Activated CD8-positive, alpha-beta memory T cell treated with anti-CD3 and anti-CD28 coated beads, Interleukin-2, amount 50 U/mL, for 1 hour (primary cell): ENCODE data around the gene WDR33.

Experiments used
- DNase-seq: peaks from one replicate; pipeline ENCODE4 v3.0.0-alpha.2; 2020; ENCODE audit errors: extremely low read depth

The WDR33 gene

GRCh38 chr2:127672341-127673224 is 138.4 kb downstream of the WDR33 start:
- no peak for DNase-seq

- no peak for DNase-seq
Measured at GRCh38 chr2:127671557-127672302, 139.2 kb downstream of the WDR33 start.

- no peak for DNase-seq
Measured at GRCh38 chr2:127670957-127671290, 140.0 kb downstream of the WDR33 start.

- no peak for DNase-seq
Measured at GRCh38 chr2:127670055-127670956, 140.7 kb downstream of the WDR33 start.

GRCh38 chr2:127669056-127669455 is 141.9 kb downstream of the WDR33 start:
- no peak for DNase-seq

GRCh38 chr2:127665267-127665893 is 145.6 kb downstream of the WDR33 start:
- no peak for DNase-seq

- DNase-seq: no peak
Measured at GRCh38 chr2:127664895-127665225, 146.1 kb downstream of the WDR33 start.

- no peak for DNase-seq
Measured at GRCh38 chr2:127664065-127664894, 146.7 kb downstream of the WDR33 start.

- DNase-seq: no peak
Measured at GRCh38 chr2:127663566-127664064, 147.4 kb downstream of the WDR33 start.

- no peak for DNase-seq
Measured at GRCh38 chr2:127662937-127663565, 147.9 kb downstream of the WDR33 start.

GRCh38 chr2:127661949-127662510 is 148.9 kb downstream of the WDR33 start:
- no peak for DNase-seq

GRCh38 chr2:127661072-127661649 is 149.8 kb downstream of the WDR33 start:
- DNase-seq: no peak

GRCh38 chr2:127660291-127660578 is 150.7 kb downstream of the WDR33 start:
- no peak for DNase-seq

GRCh38 chr2:127659408-127660290 is 151.3 kb downstream of the WDR33 start:
- no peak for DNase-seq

- no peak for DNase-seq
Measured at GRCh38 chr2:127658641-127659407, 152.1 kb downstream of the WDR33 start.

GRCh38 chr2:127658146-127658545 is 152.8 kb downstream of the WDR33 start:
- no peak for DNase-seq

- no peak for DNase-seq
Measured at GRCh38 chr2:127657232-127657595, 153.8 kb downstream of the WDR33 start.
